Activated T-cell treated with anti-CD3 and anti-CD28 coated beads, Interleukin-2, amount 50 U/mL, for 1 hour (primary cell): ENCODE results near the gene CIDEA.

ENCODE experiments used
- DNase-seq: peaks from one replicate; pipeline ENCODE4 v3.0.0-alpha.2; 2020

CIDEA gene

DNA sequence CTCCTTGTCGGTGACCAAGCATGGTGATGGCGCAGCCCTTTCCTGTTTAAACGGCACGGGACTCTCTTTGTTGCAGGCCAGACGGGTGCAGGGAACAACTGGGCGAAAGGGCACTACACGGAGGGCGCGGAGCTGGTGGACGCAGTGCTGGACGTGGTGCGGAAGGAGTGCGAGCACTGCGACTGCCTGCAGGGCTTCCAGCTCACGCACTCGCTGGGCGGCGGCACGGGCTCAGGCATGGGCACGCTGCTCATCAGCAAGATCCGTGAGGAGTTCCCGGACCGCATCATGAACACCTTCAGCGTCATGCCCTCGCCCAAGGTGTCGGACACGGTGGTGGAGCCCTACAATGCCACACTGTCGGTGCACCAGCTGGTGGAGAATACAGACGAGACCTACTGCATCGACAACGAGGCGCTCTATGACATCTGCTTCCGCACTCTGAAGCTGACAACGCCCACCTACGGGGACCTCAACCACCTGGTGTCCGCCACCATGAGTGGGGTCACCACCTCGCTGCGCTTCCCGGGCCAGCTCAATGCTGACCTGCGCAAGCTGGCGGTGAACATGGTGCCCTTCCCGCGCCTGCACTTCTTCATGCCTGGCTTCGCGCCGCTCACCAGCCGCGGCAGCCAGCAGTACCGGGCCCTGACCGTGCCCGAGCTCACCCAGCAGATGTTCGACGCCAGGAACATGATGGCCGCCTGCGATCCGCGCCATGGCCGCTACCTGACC lies 71.0 kb downstream of the CIDEA start:
- DNase-seq = no peak

DNA sequence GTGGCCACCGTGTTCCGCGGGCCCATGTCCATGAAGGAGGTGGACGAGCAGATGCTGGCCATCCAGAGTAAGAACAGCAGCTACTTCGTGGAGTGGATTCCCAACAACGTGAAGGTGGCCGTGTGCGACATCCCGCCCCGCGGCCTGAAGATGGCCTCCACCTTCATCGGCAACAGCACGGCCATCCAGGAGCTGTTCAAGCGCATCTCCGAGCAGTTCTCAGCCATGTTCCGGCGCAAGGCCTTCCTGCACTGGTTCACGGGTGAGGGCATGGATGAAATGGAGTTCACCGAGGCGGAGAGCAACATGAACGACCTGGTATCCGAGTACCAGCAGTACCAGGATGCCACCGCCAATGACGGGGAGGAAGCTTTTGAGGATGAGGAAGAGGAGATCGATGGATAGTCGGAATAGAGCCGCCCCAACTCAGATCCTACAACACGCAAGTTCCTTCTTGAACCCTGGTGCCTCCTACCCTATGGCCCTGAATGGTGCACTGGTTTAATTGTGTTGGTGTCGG lies 71.6 kb downstream of the CIDEA start:
- no peak for DNase-seq

DNA sequence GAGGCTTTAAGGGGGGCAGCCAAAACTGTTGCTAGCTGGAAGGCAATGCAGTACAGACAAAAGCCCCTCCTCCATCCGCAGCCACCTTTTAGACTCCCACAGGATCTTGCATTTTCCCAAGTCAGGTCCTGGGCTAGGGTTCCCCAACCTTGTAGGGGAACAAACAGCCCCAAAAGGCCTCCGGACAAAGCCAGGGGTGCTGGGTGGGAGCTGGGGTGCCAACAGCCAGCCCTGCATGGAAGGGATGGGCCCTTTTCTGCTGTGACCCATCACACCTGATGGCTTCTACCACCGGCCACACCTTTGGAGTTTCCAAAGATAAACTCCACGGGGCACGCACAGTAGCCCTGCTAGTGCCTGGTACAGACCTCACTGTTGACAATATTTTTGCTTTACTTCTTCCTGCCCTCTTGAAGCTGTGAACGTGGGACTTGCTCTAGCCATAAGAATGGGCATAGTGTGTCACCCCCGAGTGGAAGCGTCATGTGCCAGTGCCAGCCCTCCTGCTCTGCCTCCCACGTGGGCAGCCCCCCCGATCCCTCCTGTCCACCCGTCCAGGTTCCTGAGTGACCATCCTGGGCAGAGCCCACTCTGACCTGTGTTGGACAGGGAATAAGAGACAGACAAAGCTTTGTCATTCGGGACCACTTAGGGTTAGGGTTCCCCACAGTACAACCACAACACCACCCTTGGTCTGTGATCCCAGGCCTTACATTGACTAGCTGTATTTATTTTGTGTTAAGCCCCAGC lies 72.7 kb downstream of the CIDEA start:
- DNase-seq = no peak
